ENCODE data around the gene ZBTB24. TPM values are rescaled to one million over a fixed set of nuclear protein-coding genes. Genes with fewer than 3 reads are reported as not detected.

Gene ZBTB24
- total RNA-seq, 1 donor from 2014 or later: 8.5 TPM

DNA sequence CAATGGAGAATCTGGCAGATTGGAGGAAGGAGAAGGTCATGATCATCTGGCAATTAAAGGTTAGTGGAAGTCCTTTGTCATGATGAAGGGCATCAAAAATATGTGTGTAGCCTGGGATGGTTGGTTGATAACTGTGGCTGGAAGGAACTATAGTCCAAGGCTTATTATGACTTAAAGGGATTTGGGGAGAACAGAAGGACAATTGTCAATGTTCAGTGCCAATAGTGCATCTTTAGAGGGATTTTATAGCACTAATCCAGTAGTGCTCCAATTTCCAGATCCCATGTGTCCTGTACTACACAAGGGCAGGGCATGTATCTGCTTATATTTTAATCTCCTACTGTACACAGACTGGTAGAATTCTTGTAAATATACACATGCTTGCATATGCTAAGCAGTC lies 5.0 kb upstream of the ZBTB24 start:
- Histone ChIP-seq H3K9me3 (no peaks in the 10 kb centered on the region), H3K27me3 (no peaks in the 10 kb centered on the region), H3K4me1 (peaks cover 5% of the 10 kb centered on the region), H3K27ac (no peak overlapping the region), H3K4me3 (no peak overlapping the region), H3K36me3 (no peaks in the 10 kb centered on the region)
- DNase-seq (no peak), ATAC-seq (no peak)
- TF ChIP-seq, protein P1, sequence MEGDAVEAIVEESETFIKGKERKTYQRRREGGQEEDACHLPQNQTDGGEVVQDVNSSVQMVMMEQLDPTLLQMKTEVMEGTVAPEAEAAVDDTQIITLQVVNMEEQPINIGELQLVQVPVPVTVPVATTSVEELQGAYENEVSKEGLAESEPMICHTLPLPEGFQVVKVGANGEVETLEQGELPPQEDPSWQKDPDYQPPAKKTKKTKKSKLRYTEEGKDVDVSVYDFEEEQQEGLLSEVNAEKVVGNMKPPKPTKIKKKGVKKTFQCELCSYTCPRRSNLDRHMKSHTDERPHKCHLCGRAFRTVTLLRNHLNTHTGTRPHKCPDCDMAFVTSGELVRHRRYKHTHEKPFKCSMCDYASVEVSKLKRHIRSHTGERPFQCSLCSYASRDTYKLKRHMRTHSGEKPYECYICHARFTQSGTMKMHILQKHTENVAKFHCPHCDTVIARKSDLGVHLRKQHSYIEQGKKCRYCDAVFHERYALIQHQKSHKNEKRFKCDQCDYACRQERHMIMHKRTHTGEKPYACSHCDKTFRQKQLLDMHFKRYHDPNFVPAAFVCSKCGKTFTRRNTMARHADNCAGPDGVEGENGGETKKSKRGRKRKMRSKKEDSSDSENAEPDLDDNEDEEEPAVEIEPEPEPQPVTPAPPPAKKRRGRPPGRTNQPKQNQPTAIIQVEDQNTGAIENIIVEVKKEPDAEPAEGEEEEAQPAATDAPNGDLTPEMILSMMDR (IDR thresholded peaks at IDR 0.05): no peak
- intact Hi-C loops (cut with DNase I): no loop called here

DNA sequence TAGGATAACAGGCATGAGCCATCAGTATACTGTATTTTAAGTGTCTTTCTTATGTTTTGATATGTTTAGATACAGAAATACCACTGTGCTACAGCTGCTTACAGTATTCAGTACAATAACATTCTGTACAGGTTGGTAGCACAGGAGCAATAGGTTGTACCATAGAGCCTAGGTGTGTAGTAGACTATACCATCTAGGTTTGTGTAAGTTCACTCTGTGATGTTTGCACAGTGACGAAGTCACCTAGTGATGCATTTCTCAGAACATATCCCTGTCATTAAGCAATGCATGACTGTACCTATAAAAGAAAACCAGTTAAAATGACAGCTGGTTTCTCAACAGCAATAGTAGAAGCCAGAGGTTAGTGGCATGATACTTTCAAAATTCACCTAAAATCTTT lies 3.0 kb upstream of the ZBTB24 start:
- TF ChIP-seq, protein P1 (IDR thresholded peaks at IDR 0.05): no peak
- ATAC-seq (no peak), DNase-seq (no peak)
- Histone ChIP-seq H3K27me3 (no peaks in the 10 kb centered on the region), H3K9me3 (no peaks in the 10 kb centered on the region), H3K4me1 (peaks cover 11% of the 10 kb centered on the region), H3K36me3 (peaks cover 2% of the 10 kb centered on the region), H3K4me3 (no peak overlapping the region), H3K27ac (no peak overlapping the region)
- intact Hi-C loops (cut with DNase I): no loop called here

GRCh38 chr6:109485266-109485935 lies 2.4 kb upstream of the ZBTB24 start:
- Histone ChIP-seq H3K27me3 (no peaks in the 10 kb centered on the region), H3K4me1 (peaks cover 18% of the 10 kb centered on the region), H3K9me3 (no peaks in the 10 kb centered on the region), H3K27ac (no peak overlapping the region), H3K36me3 (peaks cover 8% of the 10 kb centered on the region), H3K4me3 (no peak overlapping the region)
- ATAC-seq: no peak
- intact Hi-C loops (cut with DNase I): no loop called here
- DNase-seq: no peak
- TF ChIP-seq, protein P1 (IDR thresholded peaks at IDR 0.05): no peak

- TF ChIP-seq, protein P1 (IDR thresholded peaks at IDR 0.05): no peak
These were observed 1.1 kb upstream of the ZBTB24 start for GRCh38 chr6:109484122-109484521.

GRCh38 chr6:109483735-109484057 lies 677 bp upstream of the ZBTB24 start:
- DNase-seq (no peak), ATAC-seq (no peak)
- Histone ChIP-seq H3K4me3 (peak overlapping the region; percentile 52), H3K9me3 (no peaks in the 10 kb centered on the region), H3K4me1 (peaks cover 32% of the 10 kb centered on the region), H3K36me3 (peaks cover 16% of the 10 kb centered on the region), H3K27me3 (no peaks in the 10 kb centered on the region), H3K27ac (no peak overlapping the region)
- intact Hi-C loops (cut with DNase I): no loop called here
- TF ChIP-seq, protein P1 (IDR thresholded peaks at IDR 0.05): no peak

More at GRCh38 chr6:109484122-109484521, 1.1 kb upstream of the ZBTB24 start:
- H3K27ac ChIP-seq: no peak overlapping the region
- DNase-seq (no peak), ATAC-seq (no peak)
- H3K36me3 ChIP-seq: peaks cover 16% of the 10 kb centered on the region
- no peaks in the 10 kb centered on the region for H3K9me3 ChIP-seq
- intact Hi-C loops (cut with DNase I): no loop called here
- H3K4me3 ChIP-seq: peak overlapping the region; percentile 52
- H3K27me3 ChIP-seq: no peaks in the 10 kb centered on the region
- peaks cover 29% of the 10 kb centered on the region for H3K4me1 ChIP-seq
